Measurements from ENCODE around the gene ARNT2.

ARNT2 gene

GRCh38 chr15:80458580-80458979 is 54.4 kb downstream of the ARNT2 start:
- Histone ChIP-seq H3K27me3 (ENCODE audit: insufficient read depth, low read length, poor library complexity) (no peaks in the 10 kb centered on the region), H2BK5ac (ENCODE audit: low read length) (no peak overlapping the region), H3K4ac (ENCODE audit: low read depth, low read length) (no peak overlapping the region), H3K79me1 (ENCODE audit: low read length) (no peaks in the 10 kb centered on the region), H4K5ac (ENCODE audit: low read length) (no peak overlapping the region), H3K79me2 (ENCODE audit: control insufficient read depth, insufficient read depth, low read length) (no peaks in the 10 kb centered on the region), H3K36me3 (ENCODE audit: control insufficient read depth, insufficient read depth, low read length) (no peaks in the 10 kb centered on the region), H3K4me2 (ENCODE audit: low read length) (no peak overlapping the region), H3K4me1 (ENCODE audit: control insufficient read depth, low read depth, low read length) (no peaks in the 10 kb centered on the region), H3K23ac (ENCODE audit: low read length) (no peak overlapping the region), H3K27ac (ENCODE audit: low read depth, low read length) (no peak overlapping the region), H2BK15ac (replicated peaks; ENCODE audit: low read depth) (no peak overlapping the region), H3K9ac (ENCODE audit: low read length) (no peak overlapping the region), H3K18ac (ENCODE audit: low read length) (no peak overlapping the region), H2BK120ac (ENCODE audit: low read depth, low read length) (no peak overlapping the region), H3K56ac (ENCODE audit: low read length) (no peak overlapping the region), H3K4me3 (ENCODE audit: low read length) (no peak overlapping the region), H2AK5ac (ENCODE audit: low read length) (no peak overlapping the region), H4K8ac (ENCODE audit: low read depth, low read length) (no peak overlapping the region)
- DNase-seq, result no peak
- WGBS (ENCODE audit: extremely low coverage, insufficient coverage, low lambda C conversion rate), result no CpG with 5 or more reads among the region's 2 CpGs

DNA sequence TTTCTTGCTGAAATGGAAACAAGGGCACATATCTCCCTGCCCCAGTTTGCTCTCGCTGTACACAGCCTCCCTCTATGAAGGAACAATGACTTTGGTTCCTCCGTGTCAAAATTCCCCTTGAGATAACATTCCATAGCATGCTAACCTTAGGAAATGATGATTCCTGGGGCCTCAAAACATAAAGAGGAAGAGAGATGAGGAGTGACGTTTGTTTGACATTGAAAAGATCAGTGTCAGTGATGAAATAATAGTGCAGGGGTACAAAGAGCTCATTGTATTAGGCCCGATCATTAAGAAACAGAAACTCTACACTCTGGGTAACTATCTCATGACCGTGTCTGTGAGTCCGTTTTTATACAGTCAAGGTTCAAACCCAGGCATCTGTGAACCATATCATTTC is 55.2 kb downstream of the ARNT2 start:
- no peak overlapping the region for H3K27ac ChIP-seq (ENCODE audit: low read depth, low read length)
- DNase-seq, result no peak
- no peak overlapping the region for H2BK15ac ChIP-seq (replicated peaks; ENCODE audit: low read depth)
- no peak overlapping the region for H3K56ac ChIP-seq (ENCODE audit: low read length)
- H3K9ac ChIP-seq (ENCODE audit: low read length), result no peak overlapping the region
- H3K79me1 ChIP-seq (ENCODE audit: low read length), result no peaks in the 10 kb centered on the region
- H3K18ac ChIP-seq (ENCODE audit: low read length), result no peak overlapping the region
- no peak overlapping the region for H3K4me3 ChIP-seq (ENCODE audit: low read length)
- H2BK5ac ChIP-seq (ENCODE audit: low read length), result no peak overlapping the region
- H3K23ac ChIP-seq (ENCODE audit: low read length), result no peak overlapping the region
- H3K36me3 ChIP-seq (ENCODE audit: control insufficient read depth, insufficient read depth, low read length), result no peaks in the 10 kb centered on the region
- no peak overlapping the region for H2AK5ac ChIP-seq (ENCODE audit: low read length)
- H3K4me2 ChIP-seq (ENCODE audit: low read length), result no peak overlapping the region
- no CpG with 5 or more reads among the region's 6 CpGs for WGBS (ENCODE audit: extremely low coverage, insufficient coverage, low lambda C conversion rate)
- no peak overlapping the region for H3K4ac ChIP-seq (ENCODE audit: low read depth, low read length)
- H4K5ac ChIP-seq (ENCODE audit: low read length), result no peak overlapping the region
- H3K4me1 ChIP-seq (ENCODE audit: control insufficient read depth, low read depth, low read length), result no peaks in the 10 kb centered on the region
- H2BK120ac ChIP-seq (ENCODE audit: low read depth, low read length), result no peak overlapping the region
- H4K8ac ChIP-seq (ENCODE audit: low read depth, low read length), result no peak overlapping the region
- no peaks in the 10 kb centered on the region for H3K79me2 ChIP-seq (ENCODE audit: control insufficient read depth, insufficient read depth, low read length)
- H3K27me3 ChIP-seq (ENCODE audit: insufficient read depth, low read length, poor library complexity), result no peaks in the 10 kb centered on the region

DNA sequence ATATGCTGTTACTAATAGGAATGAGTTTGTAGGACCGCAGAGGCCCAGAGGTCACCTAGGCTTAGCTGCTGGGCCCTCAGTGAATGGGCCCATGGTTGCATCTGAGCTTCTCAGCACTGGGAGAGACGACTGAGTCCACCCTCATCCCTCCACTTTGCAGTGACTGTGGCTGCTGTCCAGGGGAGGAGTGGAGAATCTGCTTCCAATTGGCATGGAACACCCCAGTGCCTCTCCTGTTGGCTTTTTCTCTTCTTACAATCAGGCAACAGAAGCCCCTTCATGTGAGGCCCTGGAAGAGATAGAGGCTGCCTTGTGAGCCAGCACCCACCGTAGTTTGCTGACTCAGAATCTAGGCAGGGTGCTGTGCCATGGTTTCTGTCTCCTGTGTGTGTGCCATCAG is 55.6 kb downstream of the ARNT2 start:
- Histone ChIP-seq H3K27ac (ENCODE audit: low read depth, low read length) (no peak overlapping the region), H3K4me1 (ENCODE audit: control insufficient read depth, low read depth, low read length) (no peaks in the 10 kb centered on the region), H3K9ac (ENCODE audit: low read length) (no peak overlapping the region), H3K56ac (ENCODE audit: low read length) (no peak overlapping the region), H3K27me3 (ENCODE audit: insufficient read depth, low read length, poor library complexity) (no peaks in the 10 kb centered on the region), H2BK120ac (ENCODE audit: low read depth, low read length) (no peak overlapping the region), H4K8ac (ENCODE audit: low read depth, low read length) (no peak overlapping the region), H3K79me2 (ENCODE audit: control insufficient read depth, insufficient read depth, low read length) (no peaks in the 10 kb centered on the region), H2AK5ac (ENCODE audit: low read length) (no peak overlapping the region), H4K5ac (ENCODE audit: low read length) (no peak overlapping the region), H3K4me3 (ENCODE audit: low read length) (no peak overlapping the region), H3K23ac (ENCODE audit: low read length) (no peak overlapping the region), H3K36me3 (ENCODE audit: control insufficient read depth, insufficient read depth, low read length) (no peaks in the 10 kb centered on the region), H2BK15ac (replicated peaks; ENCODE audit: low read depth) (no peak overlapping the region), H3K18ac (ENCODE audit: low read length) (no peak overlapping the region), H3K79me1 (ENCODE audit: low read length) (no peaks in the 10 kb centered on the region), H3K4ac (ENCODE audit: low read depth, low read length) (no peak overlapping the region), H2BK5ac (ENCODE audit: low read length) (no peak overlapping the region), H3K4me2 (ENCODE audit: low read length) (no peak overlapping the region)
- WGBS (ENCODE audit: extremely low coverage, insufficient coverage, low lambda C conversion rate), result no CpG with 5 or more reads among the region's 3 CpGs
- no peak for DNase-seq

GRCh38 chr15:80461356-80462095 is 57.3 kb downstream of the ARNT2 start:
- Histone ChIP-seq H2BK15ac (replicated peaks; ENCODE audit: low read depth) (no peak overlapping the region), H3K27ac (ENCODE audit: low read depth, low read length) (no peak overlapping the region), H3K4me2 (ENCODE audit: low read length) (no peak overlapping the region), H4K8ac (ENCODE audit: low read depth, low read length) (no peak overlapping the region), H3K56ac (ENCODE audit: low read length) (no peak overlapping the region), H3K4ac (ENCODE audit: low read depth, low read length) (no peak overlapping the region), H3K36me3 (ENCODE audit: control insufficient read depth, insufficient read depth, low read length) (no peaks in the 10 kb centered on the region), H3K4me1 (ENCODE audit: control insufficient read depth, low read depth, low read length) (no peaks in the 10 kb centered on the region), H2AK5ac (ENCODE audit: low read length) (no peak overlapping the region), H3K9ac (ENCODE audit: low read length) (no peak overlapping the region), H3K79me1 (ENCODE audit: low read length) (no peaks in the 10 kb centered on the region), H4K5ac (ENCODE audit: low read length) (no peak overlapping the region), H3K23ac (ENCODE audit: low read length) (no peak overlapping the region), H3K27me3 (ENCODE audit: insufficient read depth, low read length, poor library complexity) (no peaks in the 10 kb centered on the region), H3K79me2 (ENCODE audit: control insufficient read depth, insufficient read depth, low read length) (no peaks in the 10 kb centered on the region), H3K18ac (ENCODE audit: low read length) (no peak overlapping the region), H2BK120ac (ENCODE audit: low read depth, low read length) (no peak overlapping the region), H3K4me3 (ENCODE audit: low read length) (no peak overlapping the region), H2BK5ac (ENCODE audit: low read length) (no peak overlapping the region)
- no peak for DNase-seq
- no CpG with 5 or more reads among the region's 14 CpGs for WGBS (ENCODE audit: extremely low coverage, insufficient coverage, low lambda C conversion rate)

DNA sequence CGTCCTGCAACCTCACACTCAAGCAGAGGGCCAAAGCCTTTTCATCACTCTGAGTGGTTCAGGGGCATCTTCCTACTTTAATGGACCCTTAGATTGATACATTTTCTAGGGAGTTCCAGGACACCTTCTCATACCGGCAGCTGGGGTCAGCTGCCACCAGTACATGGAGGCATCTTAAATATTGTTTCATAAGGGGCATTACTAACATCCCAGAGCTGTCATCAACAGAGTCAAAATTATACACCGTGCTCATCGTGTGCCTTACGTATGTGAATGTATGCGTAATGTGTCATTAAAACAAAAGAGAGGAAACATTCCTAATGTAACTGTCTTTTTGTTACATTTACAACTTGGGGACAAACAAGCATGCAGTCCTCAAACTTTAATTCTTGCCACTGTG is 57.9 kb downstream of the ARNT2 start:
- Histone ChIP-seq H3K56ac (ENCODE audit: low read length) (no peak overlapping the region), H3K23ac (ENCODE audit: low read length) (no peak overlapping the region), H2BK15ac (replicated peaks; ENCODE audit: low read depth) (no peak overlapping the region), H2BK120ac (ENCODE audit: low read depth, low read length) (no peak overlapping the region), H3K79me2 (ENCODE audit: control insufficient read depth, insufficient read depth, low read length) (no peaks in the 10 kb centered on the region), H3K18ac (ENCODE audit: low read length) (no peak overlapping the region), H3K27me3 (ENCODE audit: insufficient read depth, low read length, poor library complexity) (no peaks in the 10 kb centered on the region), H3K36me3 (ENCODE audit: control insufficient read depth, insufficient read depth, low read length) (no peaks in the 10 kb centered on the region), H3K79me1 (ENCODE audit: low read length) (no peaks in the 10 kb centered on the region), H2AK5ac (ENCODE audit: low read length) (no peak overlapping the region), H4K5ac (ENCODE audit: low read length) (no peak overlapping the region), H3K4me3 (ENCODE audit: low read length) (no peak overlapping the region), H4K8ac (ENCODE audit: low read depth, low read length) (no peak overlapping the region), H2BK5ac (ENCODE audit: low read length) (no peak overlapping the region), H3K4me2 (ENCODE audit: low read length) (no peak overlapping the region), H3K27ac (ENCODE audit: low read depth, low read length) (no peak overlapping the region), H3K4me1 (ENCODE audit: control insufficient read depth, low read depth, low read length) (no peaks in the 10 kb centered on the region), H3K4ac (ENCODE audit: low read depth, low read length) (no peak overlapping the region), H3K9ac (ENCODE audit: low read length) (no peak overlapping the region)
- DNase-seq, result no peak
- WGBS (ENCODE audit: extremely low coverage, insufficient coverage, low lambda C conversion rate), result no CpG with 5 or more reads among the region's 6 CpGs
